Keratinocyte (primary cell): ENCODE measurements around the gene RGSL1.

ENCODE experiments used
- CTCF ChIP-seq, 3 experiments: IDR thresholded peaks in 1 of 3; conservative IDR thresholded peaks in 1 of 3; optimal IDR thresholded peaks in 1 of 3; 2 replicates in 2 of 3; 3 replicates in 1 of 3; pipeline versions ENCODE3 to v1.5.1; 2011; ENCODE audit warnings: low read length in 3 of 3, mild to moderate bottlenecking in 3 of 3, moderate library complexity in 2 of 3, control low read depth in 1 of 3, inconsistent platforms in 1 of 3; ENCODE audit not compliant: insufficient read depth in 2 of 3; ENCODE audit errors: extremely low read depth in 1 of 3
- EZH2 ChIP-seq: IDR thresholded peaks from one replicate; pipeline ENCODE4 v1.6.1; 2012; ENCODE audit warnings: inconsistent platforms, mild to moderate bottlenecking, low read length, moderate library complexity

DNA sequence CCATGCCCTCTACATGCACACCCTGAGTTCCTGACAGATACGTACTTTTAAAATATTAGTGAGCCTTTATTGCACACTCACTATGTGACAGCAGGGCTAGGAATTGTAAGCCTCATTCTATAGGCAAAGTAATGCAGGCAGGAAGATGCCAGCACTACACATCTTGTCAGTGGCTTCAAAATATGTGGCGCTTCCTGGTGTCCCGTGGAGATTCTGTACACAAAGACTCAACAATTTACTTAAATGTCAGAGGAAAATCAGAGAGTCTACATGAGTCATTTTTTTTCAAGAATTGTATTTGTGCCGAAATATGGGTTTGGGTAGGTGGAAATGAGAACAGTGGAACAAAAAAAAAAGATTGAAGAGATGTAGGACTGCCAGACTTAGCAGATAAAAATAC lies 111.5 kb downstream of the RGSL1 start:
- TF ChIP-seq CTCF (optimal IDR thresholded peaks at IDR 0.05 in 1 of 3, IDR thresholded peaks at IDR 0.05 in 1 of 3, conservative IDR thresholded peaks at IDR 0.05 in 1 of 3; ENCODE audit: extremely low read depth in 1 of 3, insufficient read depth in 2 of 3, low read length in 3 of 3) (no peak), EZH2 (no peak)
